Activated T-helper 17 cell treated with anti-CD3 and anti-CD28 coated beads, Interleukin-2, amount 50 U/mL, for 72 hours (primary cell): ENCODE results near the gene PCK1. TPM values are rescaled to one million over a fixed set of nuclear protein-coding genes. Genes with fewer than 3 reads are reported as not detected.

ENCODE experiments used
- ATAC-seq: fragments of 150-1000 bp; cut with Tn5 transposase; replicated peaks from 2 replicates; pipeline ENCODE4 v1.10.0; 2021; ENCODE audit warnings: mild to moderate bottlenecking, moderate library complexity
- H3K27ac Mint-ChIP-seq: one replicate; pipeline ENCODE4 v1.8.0; 2022; ENCODE audit warnings: mixed read lengths
- H3K27me3 Mint-ChIP-seq: one replicate; pipeline ENCODE4 v1.8.0; 2022; ENCODE audit warnings: mixed read lengths
- H3K36me3 Mint-ChIP-seq: one replicate; pipeline ENCODE4 v1.8.0; 2022; ENCODE audit warnings: low read depth, mild to moderate bottlenecking, mixed read lengths
- H3K4me1 Mint-ChIP-seq: one replicate; pipeline ENCODE4 v1.8.0; 2022; ENCODE audit warnings: mixed read lengths
- H3K4me3 Mint-ChIP-seq: one replicate; pipeline ENCODE4 v1.8.0; 2022; ENCODE audit warnings: mild to moderate bottlenecking, mixed read lengths
- H3K9me3 Mint-ChIP-seq: one replicate; pipeline ENCODE4 v1.8.0; 2022; ENCODE audit warnings: mixed read lengths
- total RNA-seq, 2 donors: library from RNA; stranded (reverse); gene quantifications; one replicate each; pipeline ENCODE4 v1.2.3, GENCODE V29; 2022

PCK1 gene
- total RNA-seq, 2 donors from 2014 or later, result not detected

DNA sequence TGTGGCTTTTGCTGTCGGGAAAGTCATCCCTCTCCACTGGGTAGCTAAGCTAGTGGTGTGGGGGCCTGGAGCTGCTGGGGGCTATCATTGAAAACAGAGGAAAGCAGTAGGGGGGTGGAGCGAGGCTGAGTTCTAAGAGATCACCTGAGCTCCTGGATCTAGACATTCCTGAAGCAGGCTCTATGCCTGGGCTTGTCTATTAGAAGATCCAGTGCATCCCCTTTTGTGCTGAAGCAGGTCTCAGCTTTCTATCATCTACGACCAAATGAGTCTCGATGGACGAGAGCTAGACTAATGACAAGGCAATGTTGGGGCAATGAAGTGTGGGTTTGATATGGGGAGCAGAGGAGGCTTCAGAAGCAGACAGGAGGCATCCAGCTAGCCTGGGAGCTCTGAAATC, 40.8 kb downstream of the PCK1 start:
- H3K4me1 Mint-ChIP-seq, result peaks cover 13% of the 10 kb centered on the region
- H3K27me3 Mint-ChIP-seq, result peaks cover 4% of the 10 kb centered on the region
- no peaks in the 10 kb centered on the region for H3K9me3 Mint-ChIP-seq
- no peaks in the 10 kb centered on the region for H3K36me3 Mint-ChIP-seq
- H3K4me3 Mint-ChIP-seq, result no peak overlapping the region
- H3K27ac Mint-ChIP-seq, result no peak overlapping the region
- no peak for ATAC-seq

GRCh38 chr20:57603120-57603519, 42.2 kb downstream of the PCK1 start:
- ATAC-seq, result no peak
- Mint-ChIP-seq H3K27me3 (no peaks in the 10 kb centered on the region), H3K4me1 (peaks cover 13% of the 10 kb centered on the region), H3K36me3 (peaks cover 12% of the 10 kb centered on the region), H3K4me3 (no peak overlapping the region), H3K27ac (no peak overlapping the region), H3K9me3 (no peaks in the 10 kb centered on the region)

GRCh38 chr20:57605045-57605444, 44.1 kb downstream of the PCK1 start:
- Mint-ChIP-seq H3K4me3 (no peak overlapping the region), H3K36me3 (peaks cover 27% of the 10 kb centered on the region), H3K27ac (no peak overlapping the region), H3K9me3 (no peaks in the 10 kb centered on the region), H3K4me1 (peaks cover 13% of the 10 kb centered on the region), H3K27me3 (no peaks in the 10 kb centered on the region)
- no peak for ATAC-seq

DNA sequence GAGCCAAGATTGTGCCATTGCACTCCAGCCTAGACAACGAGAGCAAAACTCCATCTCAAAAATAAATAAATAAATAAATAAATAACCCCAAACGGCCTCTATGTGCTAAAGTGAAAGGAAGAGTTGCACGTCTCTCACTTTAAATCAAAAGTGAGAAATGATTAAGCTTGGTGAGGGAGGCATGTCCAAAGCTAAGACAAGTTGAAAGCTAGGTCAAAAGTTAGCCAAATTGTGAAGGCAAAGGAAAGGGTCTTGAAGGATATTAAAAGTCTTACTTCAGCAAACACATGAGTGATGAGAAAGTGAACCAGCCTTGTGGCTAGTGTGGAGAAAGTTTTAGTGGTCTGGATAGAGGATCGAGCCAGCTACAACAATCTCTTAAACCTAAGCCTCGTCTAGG, 45.0 kb downstream of the PCK1 start:
- H3K4me1 Mint-ChIP-seq, result peaks cover 11% of the 10 kb centered on the region
- peak; percentile 40 for ATAC-seq
- peaks cover 35% of the 10 kb centered on the region for H3K36me3 Mint-ChIP-seq
- no peak overlapping the region for H3K27ac Mint-ChIP-seq
- no peaks in the 10 kb centered on the region for H3K9me3 Mint-ChIP-seq
- H3K27me3 Mint-ChIP-seq, result no peaks in the 10 kb centered on the region
- H3K4me3 Mint-ChIP-seq, result no peak overlapping the region

DNA sequence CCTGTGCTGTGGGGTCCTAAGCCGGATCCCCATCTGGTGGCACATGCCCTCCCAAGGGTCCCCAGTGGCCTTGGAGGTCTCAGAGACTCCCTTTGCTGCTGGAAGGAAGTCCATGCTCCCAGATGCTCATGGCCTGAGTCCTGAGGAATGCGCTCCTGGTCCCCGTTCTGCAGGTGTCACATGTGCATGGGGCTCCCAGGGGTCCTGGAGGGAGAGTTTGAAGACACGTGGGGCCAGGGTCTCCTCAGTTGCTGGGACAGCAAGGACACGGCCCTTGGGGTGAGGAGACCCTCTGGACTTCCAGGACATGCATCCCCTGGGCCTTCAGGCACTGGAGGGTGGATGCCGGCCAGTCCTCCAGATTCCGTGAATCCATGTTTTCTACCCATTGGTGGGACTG, 47.6 kb downstream of the PCK1 start:
- no peaks in the 10 kb centered on the region for H3K27me3 Mint-ChIP-seq
- no peak for ATAC-seq
- H3K9me3 Mint-ChIP-seq, result no peaks in the 10 kb centered on the region
- no peak overlapping the region for H3K4me3 Mint-ChIP-seq
- peaks cover 7% of the 10 kb centered on the region for H3K4me1 Mint-ChIP-seq
- no peak overlapping the region for H3K27ac Mint-ChIP-seq
- H3K36me3 Mint-ChIP-seq, result peaks cover 44% of the 10 kb centered on the region

DNA sequence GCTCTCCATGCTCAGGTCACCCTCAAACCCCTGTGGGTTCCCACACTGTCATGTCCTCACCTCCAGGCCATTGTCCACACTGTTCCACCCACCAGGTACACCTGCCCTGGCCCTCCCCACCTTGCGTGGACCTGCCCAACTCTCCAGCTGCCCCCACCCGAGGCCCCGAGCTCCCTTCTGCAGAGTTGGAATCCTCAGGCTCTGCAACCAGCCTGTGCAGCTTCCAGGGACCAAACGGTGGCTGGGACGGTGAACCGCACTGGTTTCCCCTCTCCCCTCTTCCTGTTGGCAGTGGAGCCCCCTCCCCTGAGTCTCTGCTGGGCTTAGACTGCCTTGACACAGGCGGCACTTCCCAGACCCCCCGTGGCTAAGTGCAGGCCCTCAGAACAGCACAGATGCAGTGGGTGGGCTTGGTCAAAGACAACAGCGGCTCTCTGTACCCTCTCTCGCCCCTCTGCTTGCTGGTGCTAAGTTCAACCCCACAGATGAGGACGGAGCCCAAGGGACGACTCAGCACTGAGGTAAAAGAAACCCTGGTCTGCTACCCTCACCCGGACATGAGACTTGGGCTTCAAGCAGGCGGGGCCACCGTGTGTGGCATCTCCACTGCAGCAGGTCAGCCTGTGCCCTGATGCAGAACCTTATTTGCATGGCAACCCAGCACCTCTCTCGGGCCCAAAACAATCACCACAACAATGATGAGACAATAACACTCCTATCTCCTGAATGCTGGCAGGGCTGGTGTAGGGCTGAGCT, 48.4 kb downstream of the PCK1 start:
- no peak for ATAC-seq
- H3K27ac Mint-ChIP-seq, result no peak overlapping the region
- peaks cover 46% of the 10 kb centered on the region for H3K36me3 Mint-ChIP-seq
- H3K4me1 Mint-ChIP-seq, result peaks cover 7% of the 10 kb centered on the region
- H3K9me3 Mint-ChIP-seq, result no peaks in the 10 kb centered on the region
- H3K27me3 Mint-ChIP-seq, result no peaks in the 10 kb centered on the region
- H3K4me3 Mint-ChIP-seq, result no peak overlapping the region

GRCh38 chr20:57609842-57610167, 48.9 kb downstream of the PCK1 start:
- Mint-ChIP-seq H3K36me3 (peaks cover 51% of the 10 kb centered on the region), H3K9me3 (no peaks in the 10 kb centered on the region)
- no peak for ATAC-seq

DNA sequence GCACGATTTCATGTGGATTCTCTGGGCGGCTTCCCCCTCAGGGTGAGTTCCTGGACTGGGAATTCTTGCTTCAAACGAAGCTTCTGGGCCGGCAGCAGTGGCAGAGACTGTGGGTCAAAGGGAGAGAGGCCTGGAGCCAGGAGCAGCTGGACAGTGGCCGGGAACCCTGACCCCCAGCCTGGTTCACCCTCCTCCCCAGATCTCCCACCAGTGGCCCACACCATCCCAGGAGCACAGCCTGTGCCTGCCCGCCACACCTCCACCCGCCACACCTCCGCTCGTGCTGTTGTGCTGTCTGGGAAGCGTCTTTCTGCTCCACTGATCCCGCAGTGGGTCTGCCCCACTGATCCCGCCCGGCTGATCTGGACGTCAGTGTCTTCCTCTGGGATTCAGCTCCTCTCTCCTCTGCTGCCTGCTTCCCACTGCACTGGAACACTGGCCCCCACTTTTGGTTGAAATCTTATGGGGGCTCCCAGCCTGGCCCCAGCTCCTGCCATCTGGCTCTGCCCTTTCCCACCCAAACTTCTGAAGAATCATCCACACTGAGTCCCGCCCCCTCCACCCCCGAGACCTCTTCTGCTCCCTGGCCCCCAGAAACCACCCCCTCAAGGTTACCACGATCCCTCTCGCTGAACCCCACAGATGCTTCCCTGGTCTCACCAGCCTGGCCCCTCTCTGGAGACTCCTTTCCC, 49.5 kb downstream of the PCK1 start:
- peaks cover 51% of the 10 kb centered on the region for H3K36me3 Mint-ChIP-seq
- H3K4me1 Mint-ChIP-seq, result peaks cover 2% of the 10 kb centered on the region
- H3K27me3 Mint-ChIP-seq, result no peaks in the 10 kb centered on the region
- ATAC-seq, result no peak
- H3K9me3 Mint-ChIP-seq, result no peaks in the 10 kb centered on the region
- H3K27ac Mint-ChIP-seq, result no peak overlapping the region
- no peak overlapping the region for H3K4me3 Mint-ChIP-seq

More at GRCh38 chr20:57609842-57610167, 48.9 kb downstream of the PCK1 start:
- no peaks in the 10 kb centered on the region for H3K27me3 Mint-ChIP-seq
- H3K4me3 Mint-ChIP-seq, result no peak overlapping the region
- peaks cover 7% of the 10 kb centered on the region for H3K4me1 Mint-ChIP-seq
- H3K27ac Mint-ChIP-seq, result no peak overlapping the region

DNA sequence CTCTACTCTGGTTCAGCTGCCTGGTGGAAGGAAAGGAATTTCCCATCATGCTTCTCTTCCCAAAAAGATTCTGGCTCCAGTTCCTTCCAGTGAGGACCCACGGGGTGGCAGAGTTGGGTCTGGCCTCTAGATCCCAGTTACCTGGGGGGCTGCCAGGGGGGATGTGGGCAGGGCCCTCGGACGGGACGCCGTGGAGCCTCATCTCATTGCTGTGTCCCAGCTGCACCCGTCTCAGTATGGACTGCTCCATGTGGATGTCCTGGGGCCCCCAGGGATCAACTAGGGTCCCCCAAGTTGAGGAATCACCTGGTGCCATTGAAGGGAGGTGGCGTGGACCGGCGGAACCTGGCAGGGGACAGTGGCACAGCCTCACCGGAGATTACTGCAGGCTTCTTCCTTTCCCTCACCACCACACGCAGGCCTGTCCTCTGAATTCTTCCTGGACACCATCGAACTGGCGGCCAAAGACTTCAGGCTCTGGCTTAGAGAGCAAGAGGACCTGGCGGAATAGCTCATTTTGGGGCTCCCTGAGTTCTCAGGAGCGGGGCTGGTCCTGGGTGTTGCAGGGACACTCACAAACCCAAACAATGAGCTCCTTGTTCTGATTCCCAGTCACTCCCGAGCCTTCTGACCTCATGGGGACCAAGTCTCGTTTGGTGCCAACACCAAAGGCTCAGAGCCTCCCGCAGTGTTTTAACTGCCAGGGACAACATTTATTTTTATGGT, 50.8 kb downstream of the PCK1 start:
- H3K9me3 Mint-ChIP-seq, result no peaks in the 10 kb centered on the region
- H3K4me1 Mint-ChIP-seq, result no peaks in the 10 kb centered on the region
- no peak for ATAC-seq
- peaks cover 51% of the 10 kb centered on the region for H3K36me3 Mint-ChIP-seq
- H3K4me3 Mint-ChIP-seq, result no peak overlapping the region
- H3K27me3 Mint-ChIP-seq, result no peaks in the 10 kb centered on the region
- H3K27ac Mint-ChIP-seq, result no peak overlapping the region

GRCh38 chr20:57612436-57612835, 51.5 kb downstream of the PCK1 start:
- H3K4me3 Mint-ChIP-seq, result no peak overlapping the region
- ATAC-seq, result no peak
- peaks cover 44% of the 10 kb centered on the region for H3K36me3 Mint-ChIP-seq
- H3K9me3 Mint-ChIP-seq, result no peaks in the 10 kb centered on the region
- H3K27me3 Mint-ChIP-seq, result no peaks in the 10 kb centered on the region
- no peak overlapping the region for H3K27ac Mint-ChIP-seq
- H3K4me1 Mint-ChIP-seq, result peaks cover 6% of the 10 kb centered on the region

GRCh38 chr20:57612916-57613315, 52.0 kb downstream of the PCK1 start:
- no peak for ATAC-seq
- H3K9me3 Mint-ChIP-seq, result no peaks in the 10 kb centered on the region
- peaks cover 39% of the 10 kb centered on the region for H3K36me3 Mint-ChIP-seq
- peaks cover 7% of the 10 kb centered on the region for H3K4me1 Mint-ChIP-seq
- H3K4me3 Mint-ChIP-seq, result no peak overlapping the region
- no peaks in the 10 kb centered on the region for H3K27me3 Mint-ChIP-seq
- H3K27ac Mint-ChIP-seq, result no peak overlapping the region

- no peaks in the 10 kb centered on the region for H3K9me3 Mint-ChIP-seq
- peaks cover 39% of the 10 kb centered on the region for H3K36me3 Mint-ChIP-seq
- H3K4me3 Mint-ChIP-seq, result no peak overlapping the region
- peaks cover 12% of the 10 kb centered on the region for H3K4me1 Mint-ChIP-seq
- ATAC-seq, result no peak
- H3K27ac Mint-ChIP-seq, result no peak overlapping the region
- H3K27me3 Mint-ChIP-seq, result no peaks in the 10 kb centered on the region
These were observed 52.6 kb downstream of the PCK1 start for GRCh38 chr20:57613481-57613921.

- no peak overlapping the region for H3K4me3 Mint-ChIP-seq
- H3K9me3 Mint-ChIP-seq, result no peaks in the 10 kb centered on the region
- H3K36me3 Mint-ChIP-seq, result peaks cover 27% of the 10 kb centered on the region
- no peak overlapping the region for H3K27ac Mint-ChIP-seq
- no peak for ATAC-seq
- H3K27me3 Mint-ChIP-seq, result no peaks in the 10 kb centered on the region
- peaks cover 23% of the 10 kb centered on the region for H3K4me1 Mint-ChIP-seq
These were observed 53.9 kb downstream of the PCK1 start for GRCh38 chr20:57614490-57615444.

DNA sequence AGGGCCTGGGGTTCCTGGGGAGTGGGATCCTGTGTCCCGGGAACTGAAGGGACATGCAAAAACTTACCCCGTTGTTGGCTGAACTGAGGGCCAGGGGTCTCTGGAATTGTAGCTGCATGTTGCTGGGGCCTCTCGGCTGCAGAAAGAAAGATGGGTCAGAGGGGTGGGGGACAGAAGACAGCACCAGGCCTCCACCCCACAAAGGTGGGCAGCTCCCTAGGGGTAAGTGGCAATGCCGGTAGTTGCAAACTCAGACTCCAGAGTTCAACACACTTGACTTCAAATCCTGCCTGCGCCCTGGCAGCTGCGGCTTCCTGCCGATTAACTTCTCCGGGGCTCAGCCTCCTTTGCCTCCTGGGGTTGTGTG, 54.5 kb downstream of the PCK1 start:
- Mint-ChIP-seq H3K27me3 (no peaks in the 10 kb centered on the region), H3K27ac (no peak overlapping the region), H3K4me3 (no peak overlapping the region), H3K4me1 (peaks cover 28% of the 10 kb centered on the region), H3K9me3 (no peaks in the 10 kb centered on the region), H3K36me3 (peaks cover 20% of the 10 kb centered on the region)
- no peak for ATAC-seq
